K562 (cell line): Measurements from ENCODE around the gene NFIL3. TPM values are rescaled to one million over a fixed set of nuclear protein-coding genes. Genes with fewer than 3 reads are reported as not detected.

Experiments
- ATAC-seq: fragments of 200-7000 bp; cut with Tn5 transposase; 3 replicates; pipeline ENCODE4 v1.9.1; 2020; ENCODE audit warnings: moderate library complexity
- BruUV-seq: library from RNA; stranded (reverse); fragments of 400-500 nt; replicated peaks from 2 replicates; lab custom pipeline; 2021; lab: Mats Ljungman, UMichigan
- CTCF ChIA-PET: fragments of 300-600 bp; formaldehyde crosslinking; extraction: SDS; loops from one replicate; lab custom pipeline; 2021; ENCODE audit warnings: low intra/inter-chr PET ratio; lab: Yijun Ruan, JAX
- POLR2A ChIA-PET: fragments of 300-600, 350-650 bp; sonication (Branson Sonifier 250); formaldehyde crosslinking; extraction: SDS; loops from one replicate; lab custom pipeline; 2021; ENCODE audit warnings: antibody characterized with exemption, inconsistent platforms; lab: Yijun Ruan, JAX
- DNase-seq, 4 experiments: peaks; one replicate each; pipeline versions ENCODE4 v3.0.0 to v3.0.0-alpha.2; 2011 to 2018; ENCODE audit warnings: low spot score in 3 of 4, mixed read lengths in 3 of 4; ENCODE audit errors: extremely low read depth in 1 of 4
- FAIRE-seq: peaks from 2 replicates; lab custom pipeline; 2011; peaks lifted over from hg19 to GRCh38; lab: Jason Lieb, UNC
- H2AFZ ChIP-seq: 2 replicates; pipeline ENCODE4 v1.6.0; 2011; ENCODE audit warnings: low read depth, low read length, control low read depth, inconsistent platforms
- H3K27ac ChIP-seq: fragments of 200-600 bp; 3 replicates; pipeline ENCODE4 v1.8.0; 2011; ENCODE audit warnings: low read depth, mild to moderate bottlenecking, control low read depth, inconsistent platforms, low read length, moderate library complexity, mixed read lengths; ENCODE audit errors: extremely low read depth
- H3K27me3 ChIP-seq, 2 experiments: fragments of 300-600 bp in 1 of 2; 2 replicates in 1 of 2; 3 replicates in 1 of 2; pipeline versions ENCODE4 v1.6.0 to v1.8.0; 2011; ENCODE audit warnings: inconsistent platforms in 2 of 2, low read length in 2 of 2, mild to moderate bottlenecking in 1 of 2, mixed read lengths in 1 of 2, moderate library complexity in 1 of 2; ENCODE audit not compliant: control insufficient read depth in 2 of 2, insufficient read depth in 2 of 2
- H3K36me3 ChIP-seq: fragments of 300-600 bp; 3 replicates; pipeline ENCODE4 v1.8.0; 2011; ENCODE audit warnings: mild to moderate bottlenecking, low read length, inconsistent platforms; ENCODE audit not compliant: control insufficient read depth, insufficient read depth
- H3K4me1 ChIP-seq, 2 experiments: fragments of 200-600 bp in 1 of 2; replicated peaks in 1 of 2; 2 replicates in 1 of 2; 3 replicates in 1 of 2; pipeline versions ENCODE4 v1.5.1 to v1.8.0; 2011; ENCODE audit warnings: inconsistent platforms in 2 of 2, low read length in 2 of 2, mild to moderate bottlenecking in 1 of 2, mixed read lengths in 1 of 2, moderate library complexity in 1 of 2; ENCODE audit not compliant: control insufficient read depth in 2 of 2, insufficient read depth in 2 of 2
- H3K4me2 ChIP-seq: 2 replicates; pipeline ENCODE4 v1.6.1; 2011; ENCODE audit warnings: low read length, control low read depth, inconsistent platforms, mixed read lengths; ENCODE audit not compliant: insufficient read depth
- H3K4me3 ChIP-seq: fragments of 200-600 bp; sonication (generic), shearing (Covaris generic); 2 replicates; pipeline ENCODE4 v1.5.1; 2016; ENCODE audit warnings: control low read depth, inconsistent platforms
- H3K79me2 ChIP-seq: fragments of 200-600 bp; 3 replicates; pipeline ENCODE4 v1.8.0; 2011; ENCODE audit warnings: low read length, inconsistent platforms; ENCODE audit not compliant: control insufficient read depth, insufficient read depth
- H3K9ac ChIP-seq, 2 experiments: 2 replicates each; pipeline versions ENCODE4 v1.6.0 to v1.6.1; 2011; ENCODE audit warnings: low read depth in 2 of 2, low read length in 2 of 2, control low read depth in 1 of 2, inconsistent platforms in 1 of 2, mild to moderate bottlenecking in 1 of 2, mixed read lengths in 1 of 2; ENCODE audit not compliant: insufficient read depth in 1 of 2
- H3K9me1 ChIP-seq: one replicate; pipeline ENCODE4 v1.6.0; 2011; ENCODE audit warnings: inconsistent platforms, mild to moderate bottlenecking, low read length, moderate library complexity; ENCODE audit not compliant: control insufficient read depth, insufficient read depth
- H3K9me3 ChIP-seq: replicated peaks from 2 replicates; pipeline ENCODE4 v1.5.1; 2011; ENCODE audit warnings: low read depth, low read length, inconsistent platforms; ENCODE audit not compliant: control insufficient read depth, insufficient read depth
- H4K20me1 ChIP-seq: replicated peaks from 2 replicates; pipeline ENCODE4 v1.6.1; 2011; ENCODE audit warnings: low read length, inconsistent platforms, mixed read lengths; ENCODE audit not compliant: control insufficient read depth, insufficient read depth
- CREM ChIP-seq: IDR thresholded peaks from 2 replicates; pipeline ENCODE4 v1.6.1; 2014; ENCODE audit warnings: antibody characterized with exemption, low read depth
- CTBP1 ChIP-seq: fragments of 450-650 bp; IDR thresholded peaks from 2 replicates; pipeline ENCODE4 v1.6.1; 2016; ENCODE audit warnings: borderline replicate concordance
- DMBX1 ChIP-seq: fragments of 250-450 bp; sonication (Bioruptor Pico); IDR thresholded peaks from 2 replicates; pipeline ENCODE4 v1.8.0; 2022; ENCODE audit warnings: inconsistent platforms, mild to moderate bottlenecking, moderate library complexity, borderline replicate concordance
- FOXA3 ChIP-seq, 2 experiments: fragments of 450-650 bp in 1 of 2; sonication (generic) in 1 of 2; formaldehyde crosslinking; IDR thresholded peaks in 1 of 2; conservative IDR thresholded peaks in 1 of 2; 2 replicates each; pipeline versions ENCODE4 v1.4.0 to v1.8.0; 2020 to 2022; ENCODE audit warnings: mild to moderate bottlenecking in 2 of 2, missing genetic modification reagents in 1 of 2
- HMBOX1 ChIP-seq: sonication (generic); IDR thresholded peaks from 2 replicates; pipeline ENCODE4 v1.6.1; 2016
- KLF10 ChIP-seq: fragments of 250-450 bp; sonication (Bioruptor Pico); IDR thresholded peaks from 2 replicates; pipeline ENCODE4 v1.6.1; 2021; ENCODE audit warnings: matching md5 sums
- LARP7 ChIP-seq: fragments of 450-650 bp; IDR thresholded peaks from 2 replicates; pipeline ENCODE4 v1.6.1; 2016
- NR3C1 ChIP-seq: sonication (generic); formaldehyde crosslinking; IDR thresholded peaks from 2 replicates; pipeline ENCODE4 v1.8.1; 2022; ENCODE audit warnings: missing genetic modification reagents
- SRSF3 ChIP-seq: fragments of 200-400 bp; formaldehyde crosslinking; IDR thresholded peaks from 2 replicates; pipeline ENCODE4 v1.6.1; 2016; ENCODE audit warnings: mild to moderate bottlenecking, low read length, moderate library complexity; ENCODE audit not compliant: insufficient read depth
- SRSF9 ChIP-seq: fragments of 200-400 bp; formaldehyde crosslinking; IDR thresholded peaks from 2 replicates; pipeline ENCODE4 v1.6.1; 2017; ENCODE audit warnings: low read depth, low read length, borderline replicate concordance
- TBL1XR1 ChIP-seq, 2 experiments: IDR thresholded peaks; 2 replicates each; pipeline ENCODE4 v1.6.1; 2012; ENCODE audit warnings: improper control_type of control experiment in 2 of 2, low read length in 2 of 2, mild to moderate bottlenecking in 1 of 2
- TEAD2 ChIP-seq: fragments of 450-650 bp; IDR thresholded peaks from 2 replicates; pipeline ENCODE4 v1.6.1; 2016; ENCODE audit warnings: missing genetic modification characterization, control low read depth, missing compliant biosample characterization
- TRIM25 ChIP-seq: fragments of 450-650 bp; IDR thresholded peaks from 2 replicates; pipeline ENCODE4 v1.7.0; 2016; ENCODE audit warnings: borderline replicate concordance
- ZNF12 ChIP-seq: sonication (generic); formaldehyde crosslinking; IDR thresholded peaks from 2 replicates; pipeline ENCODE4 v1.4.0; 2020; ENCODE audit warnings: mild to moderate bottlenecking, missing genetic modification reagents
- ZNF77 ChIP-seq: fragments of 250-450 bp; sonication (Bioruptor Pico); IDR thresholded peaks from 2 replicates; pipeline ENCODE4 v1.5.0; 2020
- WGBS: fragments of 100-300 bp; shearing (Covaris generic); methylation state at CpG from one replicate; pipeline ENCODE4 v1.1.6; 2016; ENCODE audit warnings: low coverage, mixed read lengths; ENCODE audit not compliant: insufficient coverage; ENCODE audit errors: missing lambda C conversion rate; 5-methylcytosine and 5-hydroxymethylcytosine counted together
- in situ Hi-C: fragments of 300-500 bp; cut with MboI; formaldehyde crosslinking; loops from 4 replicates; pipeline ENCODE4 v1.15.0; 2018; ENCODE audit warnings: inconsistent platforms, mixed read lengths
- intact Hi-C: fragments of 100-400 bp; cut with micrococcal nuclease; formaldehyde crosslinking; loops from 2 replicates; pipeline ENCODE4 v1.14.2; 2022
- polyA plus RNA-seq, 8 experiments: library from polyadenylated mRNA; depleted of rRNA in 4 of 8; stranded (reverse) in 5 of 8; unstranded in 3 of 8; fragments of >200 nt; fragmentation: Nextera tagmentation in 2 of 8; fragmentation: Illumina TruSeq in 1 of 8; extraction: Ambion mirVana in 2 of 8; extraction: Trizol in 1 of 8; gene quantifications; 2 replicates each; pipeline versions ENCODE4 v1.2.1 to v1.2.3, GENCODE V29; 2011 to 2014; ENCODE audit warnings: inconsistent platforms in 1 of 8, missing spikeins in 1 of 8
- total RNA-seq, 7 experiments: library from RNA; depleted of rRNA in 6 of 7; stranded (reverse); fragments of >200 nt in 6 of 7; fragmentation: Illumina TruSeq in 2 of 7; extraction: Trizol in 2 of 7; gene quantifications; 2 replicates each; pipeline versions ENCODE4 v1.2.1 to v1.2.3, GENCODE V29; 2011 to 2021; ENCODE audit warnings: low replicate concordance in 1 of 7

Gene NFIL3
- total and polyA plus RNA-seq, 9 of the 15 experiments (the other 6 are each of a cell fraction or from before 2014, with no cell fraction given), result 3.2 to 16.1 (median 9.3) TPM

GRCh38 chr9:91408475-91408874 is 15.2 kb downstream of the NFIL3 start:
- ChIA-PET CTCF (no interaction called here), POLR2A (no interaction called here)
- in situ Hi-C loops (no loop called here), intact Hi-C loops (no loop called here)
- Histone ChIP-seq H4K20me1 (no peaks in the 10 kb centered on the region), H3K9me3 (no peaks in the 10 kb centered on the region), H3K9ac (no peak overlapping the region), H3K27me3 (no peaks in the 10 kb centered on the region), H3K27ac (no peak overlapping the region), H3K9me1 (no peaks in the 10 kb centered on the region), H3K4me3 (no peak overlapping the region), H2AFZ (no peak overlapping the region), H3K36me3 (peaks cover 25% of the 10 kb centered on the region), H3K4me1 (peaks cover 4% of the 10 kb centered on the region in 2 experiments; a peak in 3 of 5 replicates), H3K79me2 (peaks cover 11% of the 10 kb centered on the region; the same call in 1 of the 3 replicates), H3K4me2 (no peak overlapping the region)
- TF ChIP-seq LARP7 (no peak), KLF10 (no peak), SRSF3 (no peak), SRSF9 (no peak)
- no peak for DNase-seq
- FAIRE-seq, result no peak
- ATAC-seq, result no peak
- BruUV-seq, result no TSS peak
- WGBS, result 89% methylated on average over 1 of the region's 1 CpG

GRCh38 chr9:91407580-91408318 is 15.9 kb downstream of the NFIL3 start:
- ChIA-PET POLR2A (no interaction called here), CTCF (no interaction called here)
- intact Hi-C loops (no loop called here), in situ Hi-C loops (no loop called here)
- H3K9me1 ChIP-seq, result no peaks in the 10 kb centered on the region
- BruUV-seq, result no TSS peak
- no peak overlapping the region for H3K27ac ChIP-seq
- H3K9ac ChIP-seq, result no peak overlapping the region
- no peak overlapping the region for H3K4me3 ChIP-seq
- FAIRE-seq (no peak), DNase-seq (no peak), ATAC-seq (no peak)
- no peak overlapping the region for H3K4me2 ChIP-seq
- no peaks in the 10 kb centered on the region for H3K27me3 ChIP-seq
- no peak for TF ChIP-seq CTBP1
- TF ChIP-seq TRIM25, result no peak
- no peak for TF ChIP-seq NR3C1
- no peak for TF ChIP-seq FOXA3 (CRISPR knock-in tag; conservative IDR thresholded peaks at IDR 0.05 in 1 of 2, IDR thresholded peaks at IDR 0.05 in 1 of 2)
- TF ChIP-seq ZNF12 (CRISPR knock-in tag), result no peak
- no peak for TF ChIP-seq HMBOX1
- TF ChIP-seq TEAD2, result no peak
- TF ChIP-seq TBL1XR1 (IDR thresholded peaks at IDR 0.05; ENCODE audit: low read length in 2 of 2), result no peak
- TF ChIP-seq CREM, result no peak
- TF ChIP-seq ZNF77 (CRISPR knock-in tag), result no peak
- no peak for TF ChIP-seq DMBX1 (CRISPR knock-in tag)
- peaks cover 7 to 11% of the 10 kb centered on the region in 2 experiments; a peak in 4 of 5 replicates for H3K4me1 ChIP-seq
- no peaks in the 10 kb centered on the region for H3K9me3 ChIP-seq
- 70% methylated on average over 12 of the region's 12 CpGs for WGBS
- no peaks in the 10 kb centered on the region for H4K20me1 ChIP-seq
- peaks cover 25% of the 10 kb centered on the region for H3K36me3 ChIP-seq
- no peak overlapping the region for H2AFZ ChIP-seq
- H3K79me2 ChIP-seq, result peaks cover 9% of the 10 kb centered on the region; the same call in 1 of the 3 replicates
